PFSK-1 (cell line): ENCODE results near the gene RAB44.

ENCODE experiments used
- FOXP2 ChIP-seq: optimal IDR thresholded peaks from 2 replicates; pipeline ENCODE3; 2011; ENCODE audit warnings: borderline replicate concordance, control low read depth, inconsistent platforms; ENCODE audit not compliant: insufficient read depth; ENCODE audit errors: extremely low read length, extremely low read depth
- POLR2AphosphoS5 ChIP-seq: IDR thresholded peaks from 2 replicates; pipeline ENCODE4 v1.6.1; 2012; ENCODE audit warnings: low read depth, mild to moderate bottlenecking, control low read depth, low read length, moderate library complexity
- SIN3A ChIP-seq: IDR thresholded peaks from 2 replicates; pipeline ENCODE4 v1.6.1; 2012; ENCODE audit warnings: mild to moderate bottlenecking, low read length, moderate library complexity, borderline replicate concordance; ENCODE audit not compliant: insufficient read depth
- TAF1 ChIP-seq: IDR thresholded peaks from 2 replicates; pipeline ENCODE4 v1.6.1; 2012; ENCODE audit warnings: low read length, control low read depth, borderline replicate concordance; ENCODE audit not compliant: insufficient read depth
- TF ChIP-seq, protein P1 (sequence below), 2 experiments: IDR thresholded peaks; 2 replicates each; pipeline versions ENCODE4 v1.6.1 to v1.8.0; 2011 to 2012; ENCODE audit warnings: low read depth in 2 of 2, low read length in 2 of 2, control low read depth in 1 of 2, inconsistent platforms in 1 of 2, mild to moderate bottlenecking in 1 of 2, moderate library complexity in 1 of 2; ENCODE audit not compliant: insufficient read depth in 1 of 2

The RAB44 gene

DNA sequence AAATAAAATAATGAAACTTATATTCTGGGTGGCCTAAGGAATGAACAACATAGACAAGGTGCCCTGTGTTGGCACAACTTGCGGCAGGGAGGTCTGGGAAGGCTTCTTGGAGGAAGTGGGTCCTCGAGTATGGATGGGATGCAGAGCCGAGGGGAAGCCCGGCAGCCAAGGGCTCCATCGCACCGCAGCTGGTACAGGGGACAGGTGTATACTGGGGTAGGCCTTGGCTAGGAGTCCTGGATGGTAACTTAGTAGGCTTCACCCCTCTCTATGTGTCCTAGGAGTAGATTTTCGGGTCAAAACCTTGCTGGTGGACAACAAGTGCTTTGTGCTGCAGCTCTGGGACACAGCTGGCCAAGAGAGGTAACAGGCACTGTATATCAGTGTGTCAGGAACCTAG lies 28.0 kb downstream of the RAB44 start:
- TF ChIP-seq POLR2AphosphoS5 (no peak), FOXP2 (no peak), TAF1 (no peak), SIN3A (no peak)
- TF ChIP-seq, protein P1, sequence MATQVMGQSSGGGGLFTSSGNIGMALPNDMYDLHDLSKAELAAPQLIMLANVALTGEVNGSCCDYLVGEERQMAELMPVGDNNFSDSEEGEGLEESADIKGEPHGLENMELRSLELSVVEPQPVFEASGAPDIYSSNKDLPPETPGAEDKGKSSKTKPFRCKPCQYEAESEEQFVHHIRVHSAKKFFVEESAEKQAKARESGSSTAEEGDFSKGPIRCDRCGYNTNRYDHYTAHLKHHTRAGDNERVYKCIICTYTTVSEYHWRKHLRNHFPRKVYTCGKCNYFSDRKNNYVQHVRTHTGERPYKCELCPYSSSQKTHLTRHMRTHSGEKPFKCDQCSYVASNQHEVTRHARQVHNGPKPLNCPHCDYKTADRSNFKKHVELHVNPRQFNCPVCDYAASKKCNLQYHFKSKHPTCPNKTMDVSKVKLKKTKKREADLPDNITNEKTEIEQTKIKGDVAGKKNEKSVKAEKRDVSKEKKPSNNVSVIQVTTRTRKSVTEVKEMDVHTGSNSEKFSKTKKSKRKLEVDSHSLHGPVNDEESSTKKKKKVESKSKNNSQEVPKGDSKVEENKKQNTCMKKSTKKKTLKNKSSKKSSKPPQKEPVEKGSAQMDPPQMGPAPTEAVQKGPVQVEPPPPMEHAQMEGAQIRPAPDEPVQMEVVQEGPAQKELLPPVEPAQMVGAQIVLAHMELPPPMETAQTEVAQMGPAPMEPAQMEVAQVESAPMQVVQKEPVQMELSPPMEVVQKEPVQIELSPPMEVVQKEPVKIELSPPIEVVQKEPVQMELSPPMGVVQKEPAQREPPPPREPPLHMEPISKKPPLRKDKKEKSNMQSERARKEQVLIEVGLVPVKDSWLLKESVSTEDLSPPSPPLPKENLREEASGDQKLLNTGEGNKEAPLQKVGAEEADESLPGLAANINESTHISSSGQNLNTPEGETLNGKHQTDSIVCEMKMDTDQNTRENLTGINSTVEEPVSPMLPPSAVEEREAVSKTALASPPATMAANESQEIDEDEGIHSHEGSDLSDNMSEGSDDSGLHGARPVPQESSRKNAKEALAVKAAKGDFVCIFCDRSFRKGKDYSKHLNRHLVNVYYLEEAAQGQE (IDR thresholded peaks at IDR 0.05; ENCODE audit: insufficient read depth in 1 of 2, low read depth in 2 of 2, low read length in 2 of 2): no peak

DNA sequence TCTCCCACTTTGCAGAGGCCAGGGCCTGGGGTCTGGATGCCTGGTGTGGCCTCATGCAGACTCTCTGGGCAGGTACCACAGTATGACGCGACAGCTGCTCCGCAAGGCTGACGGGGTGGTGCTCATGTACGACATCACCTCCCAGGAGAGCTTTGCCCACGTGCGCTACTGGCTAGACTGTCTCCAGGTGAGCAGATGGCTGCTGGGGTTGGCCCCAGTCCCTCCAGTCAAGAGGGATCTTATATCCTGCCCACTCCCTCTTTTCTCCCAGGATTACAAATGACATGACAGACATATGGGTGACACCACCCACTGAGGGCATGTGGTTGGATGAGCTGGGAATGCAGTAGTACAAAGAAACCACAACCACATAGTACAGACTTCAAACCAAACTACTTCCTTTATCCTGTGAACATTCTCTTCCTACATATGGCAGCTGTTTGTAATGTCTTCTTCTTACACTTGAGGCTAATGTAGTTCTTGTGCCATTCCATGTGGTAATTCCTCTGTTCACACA lies 29.9 kb downstream of the RAB44 start:
- TF ChIP-seq TAF1: no peak
- TF ChIP-seq, protein P1 (IDR thresholded peaks at IDR 0.05; ENCODE audit: insufficient read depth in 1 of 2, low read depth in 2 of 2, low read length in 2 of 2): no peak
- no peak for TF ChIP-seq FOXP2
- TF ChIP-seq POLR2AphosphoS5: no peak
- no peak for TF ChIP-seq SIN3A

DNA sequence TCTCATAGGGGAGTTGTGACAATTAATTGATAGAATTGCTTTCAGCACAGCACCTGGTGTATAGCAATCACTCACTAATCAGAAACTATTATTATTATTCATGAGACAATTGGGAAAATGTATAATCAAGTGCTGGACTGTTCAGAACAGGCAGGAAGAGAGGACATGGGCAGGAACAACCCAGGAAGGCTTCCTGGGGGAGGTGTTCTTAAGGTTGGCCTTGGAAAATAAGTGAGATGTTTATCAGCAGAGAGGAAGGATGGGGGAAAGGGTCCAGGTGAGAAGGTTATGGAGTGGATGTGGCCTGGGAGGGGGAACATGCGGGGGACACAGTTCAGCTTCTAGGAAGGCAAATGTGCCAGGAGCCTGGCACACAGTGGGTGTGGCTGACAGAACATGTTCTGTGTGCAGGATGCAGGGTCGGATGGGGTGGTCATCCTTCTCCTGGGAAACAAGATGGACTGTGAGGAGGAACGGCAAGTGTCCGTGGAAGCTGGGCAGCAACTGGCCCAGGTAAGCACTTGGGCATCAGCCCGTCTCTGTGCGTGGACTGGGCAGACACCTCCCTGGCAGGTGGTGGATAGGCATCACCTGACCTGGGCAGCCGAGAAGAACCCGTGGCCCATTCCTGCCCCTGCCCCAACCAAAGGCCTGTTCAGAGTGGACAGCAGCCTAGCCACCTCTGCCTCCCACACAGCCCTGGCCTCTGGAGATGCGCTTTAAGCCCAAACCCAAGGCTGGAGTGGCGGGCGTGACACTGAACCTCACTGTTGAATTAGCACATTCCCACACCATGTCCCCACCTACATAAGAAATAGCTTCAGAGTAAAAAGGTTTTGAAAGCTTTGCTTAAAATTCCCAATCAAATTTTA lies 30.9 kb downstream of the RAB44 start:
- TF ChIP-seq TAF1: no peak
- no peak for TF ChIP-seq FOXP2
- no peak for TF ChIP-seq SIN3A
- TF ChIP-seq, protein P1 (IDR thresholded peaks at IDR 0.05; ENCODE audit: insufficient read depth in 1 of 2, low read depth in 2 of 2, low read length in 2 of 2): 0 out of 4 replicates have a peak, but pooled peaks of 1 of the 2 experiments have one; percentile 18

DNA sequence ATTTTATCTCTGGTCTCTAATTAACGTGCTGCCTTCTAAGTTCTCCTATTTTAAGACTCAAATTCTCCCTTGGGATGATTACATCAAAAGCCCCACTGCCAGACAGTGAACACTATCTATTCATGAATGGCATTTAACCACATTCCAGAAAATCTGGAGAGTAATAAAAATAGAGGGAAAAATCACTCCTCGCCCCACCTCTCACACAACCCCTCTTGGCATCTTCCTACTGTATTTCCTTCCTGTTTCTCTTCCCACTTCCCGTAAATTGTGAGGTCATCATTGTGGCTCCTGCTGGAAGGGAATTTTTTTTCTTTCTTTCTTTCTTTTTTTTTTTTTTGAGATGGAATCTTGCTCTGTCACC lies 31.5 kb downstream of the RAB44 start:
- TF ChIP-seq, protein P1 (IDR thresholded peaks at IDR 0.05; ENCODE audit: insufficient read depth in 1 of 2, low read depth in 2 of 2, low read length in 2 of 2): no peak
- TF ChIP-seq SIN3A: no peak
- TF ChIP-seq POLR2AphosphoS5: no peak
